Forelimb muscle (tissue), 1 donor: Measurements from ENCODE around the gene GAGE12D. TPM values are rescaled to one million over a fixed set of nuclear protein-coding genes. Genes with fewer than 3 reads are reported as not detected.
"Not testable (repeated sequence)": the region's sequence is repeated elsewhere in the genome, so short reads cannot be mapped to it uniquely, and the experiment has no call there.

ENCODE experiments used
- DNase-seq: peaks from one replicate; pipeline ENCODE4 v3.0.0-alpha.2; 2013; ENCODE audit warnings: low read depth
- polyA plus RNA-seq: library from polyadenylated mRNA; unstranded; fragments of 120-200 nt; gene quantifications from one replicate; pipeline ENCODE4 v1.2.1, GENCODE V29; 2013; ENCODE audit not compliant: insufficient read length

GAGE12D gene, protein sequence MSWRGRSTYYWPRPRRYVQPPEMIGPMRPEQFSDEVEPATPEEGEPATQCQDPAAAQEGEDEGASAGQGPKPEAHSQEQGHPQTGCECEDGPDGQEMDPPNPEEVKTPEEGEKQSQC
- polyA plus RNA-seq, result not detected

DNA sequence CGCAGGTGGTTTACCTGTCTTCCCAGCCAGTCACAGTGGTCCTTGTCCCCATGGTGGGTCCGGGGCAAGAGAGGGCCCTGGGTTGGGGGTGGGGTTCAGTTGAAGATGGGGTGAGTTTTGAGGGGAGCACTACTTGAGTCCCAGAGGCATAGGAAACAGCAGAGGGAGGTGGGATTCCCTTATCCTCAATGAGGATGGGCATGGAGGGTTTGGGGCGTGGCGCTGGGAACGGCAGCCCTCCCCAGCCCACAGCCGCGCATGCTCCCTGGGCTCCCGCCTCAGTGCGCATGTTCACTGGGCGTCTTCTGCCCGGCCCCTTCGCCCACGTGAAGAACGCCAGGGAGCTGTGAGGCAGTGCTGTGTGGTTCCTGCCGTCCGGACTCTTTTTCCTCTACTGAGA, at the start of gene GAGE12D:
GAGE12D (plus strand) TSS at position 301 of the 400 bp plus-strand sequence. CDS start 1,155 bp downstream, outside the sequence.
- DNase-seq, result not testable (repeated sequence)

DNA sequence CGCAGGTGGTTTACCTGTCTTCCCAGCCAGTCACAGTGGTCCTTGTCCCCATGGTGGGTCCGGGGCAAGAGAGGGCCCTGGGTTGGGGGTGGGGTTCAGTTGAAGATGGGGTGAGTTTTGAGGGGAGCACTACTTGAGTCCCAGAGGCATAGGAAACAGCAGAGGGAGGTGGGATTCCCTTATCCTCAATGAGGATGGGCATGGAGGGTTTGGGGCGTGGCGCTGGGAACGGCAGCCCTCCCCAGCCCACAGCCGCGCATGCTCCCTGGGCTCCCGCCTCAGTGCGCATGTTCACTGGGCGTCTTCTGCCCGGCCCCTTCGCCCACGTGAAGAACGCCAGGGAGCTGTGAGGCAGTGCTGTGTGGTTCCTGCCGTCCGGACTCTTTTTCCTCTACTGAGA, 9.7 kb upstream of the GAGE12D start, which contains the start of gene GAGE12C:
GAGE12C (plus strand) TSS at position 301 of the 400 bp plus-strand sequence. CDS start 1,155 bp downstream, outside the sequence.
- not testable (repeated sequence) for DNase-seq

DNA sequence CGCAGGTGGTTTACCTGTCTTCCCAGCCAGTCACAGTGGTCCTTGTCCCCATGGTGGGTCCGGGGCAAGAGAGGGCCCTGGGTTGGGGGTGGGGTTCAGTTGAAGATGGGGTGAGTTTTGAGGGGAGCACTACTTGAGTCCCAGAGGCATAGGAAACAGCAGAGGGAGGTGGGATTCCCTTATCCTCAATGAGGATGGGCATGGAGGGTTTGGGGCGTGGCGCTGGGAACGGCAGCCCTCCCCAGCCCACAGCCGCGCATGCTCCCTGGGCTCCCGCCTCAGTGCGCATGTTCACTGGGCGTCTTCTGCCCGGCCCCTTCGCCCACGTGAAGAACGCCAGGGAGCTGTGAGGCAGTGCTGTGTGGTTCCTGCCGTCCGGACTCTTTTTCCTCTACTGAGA, 9.5 kb downstream of the GAGE12D start, which contains the start of gene GAGE12E:
GAGE12E (plus strand) TSS at position 301 of the 400 bp plus-strand sequence. CDS start 1,155 bp downstream, outside the sequence.
- not testable (repeated sequence) for DNase-seq

DNA sequence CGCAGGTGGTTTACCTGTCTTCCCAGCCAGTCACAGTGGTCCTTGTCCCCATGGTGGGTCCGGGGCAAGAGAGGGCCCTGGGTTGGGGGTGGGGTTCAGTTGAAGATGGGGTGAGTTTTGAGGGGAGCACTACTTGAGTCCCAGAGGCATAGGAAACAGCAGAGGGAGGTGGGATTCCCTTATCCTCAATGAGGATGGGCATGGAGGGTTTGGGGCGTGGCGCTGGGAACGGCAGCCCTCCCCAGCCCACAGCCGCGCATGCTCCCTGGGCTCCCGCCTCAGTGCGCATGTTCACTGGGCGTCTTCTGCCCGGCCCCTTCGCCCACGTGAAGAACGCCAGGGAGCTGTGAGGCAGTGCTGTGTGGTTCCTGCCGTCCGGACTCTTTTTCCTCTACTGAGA, 19.0 kb downstream of the GAGE12D start, which contains the start of gene GAGE12F:
GAGE12F (plus strand) TSS at position 301 of the 400 bp plus-strand sequence. CDS start 1,155 bp downstream, outside the sequence.
- not testable (repeated sequence) for DNase-seq

DNA sequence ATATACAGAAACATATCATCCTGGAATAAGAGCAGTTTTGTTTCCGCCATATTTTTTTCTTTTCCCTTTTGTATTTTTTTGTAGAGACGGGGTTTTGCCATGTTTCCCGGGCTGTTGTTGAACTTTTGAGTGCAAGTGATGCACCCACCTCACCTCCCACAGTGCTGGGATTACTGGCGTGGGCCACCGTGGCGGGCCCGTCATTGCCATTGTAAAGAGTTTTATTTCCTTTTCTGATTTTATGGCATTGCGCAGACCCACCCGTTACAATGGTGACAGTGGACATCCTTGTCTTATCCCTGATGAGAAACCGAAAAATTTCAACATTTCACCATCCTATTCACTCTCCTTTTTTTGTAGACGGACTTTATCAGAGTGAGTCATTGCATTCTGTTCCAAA, 27.2 kb downstream of the GAGE12D start:
- DNase-seq, result not testable (repeated sequence)

DNA sequence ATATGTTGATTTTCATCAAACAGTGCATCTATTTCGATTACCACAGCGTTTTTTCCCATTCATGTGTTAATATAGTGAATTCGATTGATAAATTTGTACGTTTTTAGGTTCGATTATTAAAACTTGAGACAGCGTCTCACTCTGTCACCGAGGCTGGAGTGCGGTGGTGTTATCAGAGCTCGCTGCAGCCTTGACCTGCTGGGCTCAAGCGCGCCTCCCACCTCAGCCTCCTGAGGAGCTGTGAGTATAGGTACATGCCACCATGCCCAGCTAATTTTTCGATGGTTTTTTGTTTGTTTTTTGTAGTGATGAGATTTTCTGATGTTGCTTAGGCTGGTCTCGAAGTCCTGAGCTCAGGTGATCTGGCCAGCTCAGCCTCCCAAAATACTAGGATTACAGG, 27.6 kb downstream of the GAGE12D start:
- not testable (repeated sequence) for DNase-seq

DNA sequence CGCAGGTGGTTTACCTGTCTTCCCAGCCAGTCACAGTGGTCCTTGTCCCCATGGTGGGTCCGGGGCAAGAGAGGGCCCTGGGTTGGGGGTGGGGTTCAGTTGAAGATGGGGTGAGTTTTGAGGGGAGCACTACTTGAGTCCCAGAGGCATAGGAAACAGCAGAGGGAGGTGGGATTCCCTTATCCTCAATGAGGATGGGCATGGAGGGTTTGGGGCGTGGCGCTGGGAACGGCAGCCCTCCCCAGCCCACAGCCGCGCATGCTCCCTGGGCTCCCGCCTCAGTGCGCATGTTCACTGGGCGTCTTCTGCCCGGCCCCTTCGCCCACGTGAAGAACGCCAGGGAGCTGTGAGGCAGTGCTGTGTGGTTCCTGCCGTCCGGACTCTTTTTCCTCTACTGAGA, 28.6 kb downstream of the GAGE12D start, which contains the start of gene GAGE12G:
GAGE12G (plus strand) TSS at position 301 of the 400 bp plus-strand sequence. CDS start 1,155 bp downstream, outside the sequence.
- DNase-seq, result not testable (repeated sequence)

DNA sequence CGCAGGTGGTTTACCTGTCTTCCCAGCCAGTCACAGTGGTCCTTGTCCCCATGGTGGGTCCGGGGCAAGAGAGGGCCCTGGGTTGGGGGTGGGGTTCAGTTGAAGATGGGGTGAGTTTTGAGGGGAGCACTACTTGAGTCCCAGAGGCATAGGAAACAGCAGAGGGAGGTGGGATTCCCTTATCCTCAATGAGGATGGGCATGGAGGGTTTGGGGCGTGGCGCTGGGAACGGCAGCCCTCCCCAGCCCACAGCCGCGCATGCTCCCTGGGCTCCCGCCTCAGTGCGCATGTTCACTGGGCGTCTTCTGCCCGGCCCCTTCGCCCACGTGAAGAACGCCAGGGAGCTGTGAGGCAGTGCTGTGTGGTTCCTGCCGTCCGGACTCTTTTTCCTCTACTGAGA, 38.1 kb downstream of the GAGE12D start, which contains the start of gene GAGE12H:
GAGE12H (plus strand) TSS at position 301 of the 400 bp plus-strand sequence. CDS start 1,155 bp downstream, outside the sequence.
- DNase-seq, result not testable (repeated sequence)

DNA sequence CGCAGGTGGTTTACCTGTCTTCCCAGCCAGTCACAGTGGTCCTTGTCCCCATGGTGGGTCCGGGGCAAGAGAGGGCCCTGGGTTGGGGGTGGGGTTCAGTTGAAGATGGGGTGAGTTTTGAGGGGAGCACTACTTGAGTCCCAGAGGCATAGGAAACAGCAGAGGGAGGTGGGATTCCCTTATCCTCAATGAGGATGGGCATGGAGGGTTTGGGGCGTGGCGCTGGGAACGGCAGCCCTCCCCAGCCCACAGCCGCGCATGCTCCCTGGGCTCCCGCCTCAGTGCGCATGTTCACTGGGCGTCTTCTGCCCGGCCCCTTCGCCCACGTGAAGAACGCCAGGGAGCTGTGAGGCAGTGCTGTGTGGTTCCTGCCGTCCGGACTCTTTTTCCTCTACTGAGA, 47.7 kb downstream of the GAGE12D start, which contains the start of gene GAGE2A:
GAGE2A (plus strand) TSS at position 301 of the 400 bp plus-strand sequence. CDS start 1,155 bp downstream, outside the sequence.
- not testable (repeated sequence) for DNase-seq

DNA sequence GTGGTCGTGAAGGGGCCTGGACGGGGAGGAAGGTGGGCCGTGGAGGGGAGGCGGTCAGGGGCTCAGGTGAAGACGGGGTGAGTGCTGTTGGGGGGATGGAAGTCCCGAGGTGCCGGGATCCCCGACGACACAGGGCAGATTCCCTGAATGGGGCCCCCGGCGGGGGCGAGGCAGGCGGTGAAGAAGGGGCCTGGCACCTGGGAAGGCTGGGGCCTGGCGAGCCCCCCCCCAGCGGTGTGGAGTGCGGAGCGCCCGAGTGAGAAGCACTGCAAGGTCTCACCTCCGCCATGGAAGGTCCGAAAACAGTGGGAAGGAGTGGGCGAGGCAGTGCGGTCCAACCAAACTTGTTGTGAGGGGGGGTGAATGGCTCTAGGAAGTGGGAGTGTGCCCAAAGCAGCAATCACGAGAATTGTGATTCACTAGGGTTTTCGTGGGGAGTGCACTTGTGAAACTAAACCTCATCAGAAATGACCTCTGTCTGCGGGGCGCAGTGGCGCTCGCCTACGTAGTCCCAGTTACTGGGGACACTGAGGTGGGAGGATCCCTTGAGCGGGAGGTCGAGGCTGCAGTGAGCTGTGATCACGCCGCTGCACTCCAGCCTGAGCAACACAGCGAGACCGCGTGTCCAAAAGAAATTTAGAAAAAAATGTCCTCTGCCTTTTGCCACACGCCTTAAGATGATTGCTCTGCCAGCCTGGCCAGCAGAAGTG, 48.4 kb downstream of the GAGE12D start:
- not testable (repeated sequence) for DNase-seq

DNA sequence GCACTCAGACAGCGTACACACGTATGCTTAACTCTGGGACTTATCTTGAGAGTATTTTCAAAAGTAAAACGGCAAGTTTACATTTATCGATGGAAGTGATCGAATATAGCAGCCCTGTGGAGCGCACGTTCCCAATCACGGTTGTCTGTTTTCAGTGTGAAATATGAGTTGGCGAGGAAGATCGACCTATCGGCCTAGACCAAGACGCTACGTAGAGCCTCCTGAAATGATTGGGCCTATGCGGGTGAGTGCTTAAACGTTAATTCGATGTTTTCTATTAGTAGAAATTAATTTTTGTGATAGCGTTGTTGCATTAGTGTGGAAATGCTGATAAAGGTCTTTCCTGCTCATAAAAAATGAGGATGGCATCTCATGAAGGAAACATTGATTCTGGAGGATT, 49.0 kb downstream of the GAGE12D start:
- DNase-seq, result not testable (repeated sequence)

Other genes starting within 250 kb of the GAGE12D start
- not detected for gene GAGE10, start 238.1 kb upstream of the GAGE12D start, polyA plus RNA-seq
- not detected for gene GAGE12J, start 219.7 kb upstream of the GAGE12D start, polyA plus RNA-seq
- gene GAGE13, start 210.2 kb upstream of the GAGE12D start, polyA plus RNA-seq, result not detected
- gene GAGE12C, start 9.6 kb upstream of the GAGE12D start, polyA plus RNA-seq, result not detected
- gene GAGE12E, start 9.6 kb downstream of the GAGE12D start, polyA plus RNA-seq, result not detected
- not detected for gene GAGE12F, start 19.1 kb downstream of the GAGE12D start, polyA plus RNA-seq
- not detected for gene GAGE12G, start 28.7 kb downstream of the GAGE12D start, polyA plus RNA-seq
- not detected for gene GAGE12H, start 38.2 kb downstream of the GAGE12D start, polyA plus RNA-seq
- gene GAGE2A, start 47.8 kb downstream of the GAGE12D start, polyA plus RNA-seq, result not detected
- gene GAGE1, start 57.3 kb downstream of the GAGE12D start, polyA plus RNA-seq, result not detected
- gene PAGE1, start 154.3 kb downstream of the GAGE12D start, polyA plus RNA-seq, result not detected